NCI-H524 (cell line): ENCODE results near the gene ZNF740.
"Not testable (repeated sequence)": the region's sequence is repeated elsewhere in the genome, so short reads cannot be mapped to it uniquely, and the experiment has no call there.

Experiments
- DNase-seq, 2 experiments: peaks; one replicate each; lab custom pipeline; 2025; lab: John Stamatoyannopoulos, UW

ZNF740 gene

GRCh38 chr12:53180220-53180930 is at the start of gene ZNF740, which contains the start of gene CSAD:
TSS of gene ZNF740 (plus strand) at chr12:53180722. CDS start at chr12:53181984, 1,262 bp downstream.
TSS of gene CSAD (minus strand) at chr12:53180925. CDS start at chr12:53173470, 7,455 bp downstream.
- peak; percentile 95 to 97 for DNase-seq

GRCh38 chr12:53131844-53132243 is 48.7 kb upstream of the ZNF740 start:
- DNase-seq: no peak

- DNase-seq: no peak
Measured at GRCh38 chr12:53133722-53134121, 46.8 kb upstream of the ZNF740 start.

- no peak for DNase-seq
Measured at GRCh38 chr12:53143355-53143754, 37.2 kb upstream of the ZNF740 start.

- DNase-seq: no peak
Measured at GRCh38 chr12:53145383-53146260, 34.9 kb upstream of the ZNF740 start.

GRCh38 chr12:53147181-53147580 is 33.3 kb upstream of the ZNF740 start:
- DNase-seq: no peak

GRCh38 chr12:53147653-53148052 is 32.9 kb upstream of the ZNF740 start:
- DNase-seq: no peak

- no peak for DNase-seq
Measured at GRCh38 chr12:53151039-53151438, 29.5 kb upstream of the ZNF740 start.

- DNase-seq: no peak
Measured at GRCh38 chr12:53152390-53152789, 28.1 kb upstream of the ZNF740 start.

GRCh38 chr12:53159195-53159839 is 21.2 kb upstream of the ZNF740 start:
- peak; percentile 56 to 80 for DNase-seq

GRCh38 chr12:53160000-53160399 is 20.5 kb upstream of the ZNF740 start:
- no peak for DNase-seq

- no peak for DNase-seq
Measured at GRCh38 chr12:53160673-53161072, 19.8 kb upstream of the ZNF740 start.

- no peak for DNase-seq
Measured at GRCh38 chr12:53161119-53161911, 19.2 kb upstream of the ZNF740 start.

- not testable (repeated sequence) for DNase-seq
Measured at GRCh38 chr12:53163008-53163407, 17.5 kb upstream of the ZNF740 start.

GRCh38 chr12:53166837-53167236 is 13.7 kb upstream of the ZNF740 start:
- no peak for DNase-seq

- no peak for DNase-seq
Measured at GRCh38 chr12:53169644-53170043, 10.9 kb upstream of the ZNF740 start.

- DNase-seq: no peak
Measured at GRCh38 chr12:53170215-53170614, 10.3 kb upstream of the ZNF740 start.

GRCh38 chr12:53170876-53171724 is 9.4 kb upstream of the ZNF740 start:
- no peak for DNase-seq

- no peak for DNase-seq
Measured at GRCh38 chr12:53171725-53172329, 8.7 kb upstream of the ZNF740 start.

GRCh38 chr12:53172352-53172751 is 8.2 kb upstream of the ZNF740 start:
- no peak for DNase-seq
